ENCODE results near the gene RHOBTB1.
"Not testable (repeated sequence)": the region's sequence is repeated elsewhere in the genome, so short reads cannot be mapped to it uniquely, and the experiment has no call there.

The RHOBTB1 gene

GRCh38 chr10:60937784-60938654 is 6.0 kb downstream of the RHOBTB1 start:
- DNase-seq = no peak

GRCh38 chr10:60937022-60937421 is 7.0 kb downstream of the RHOBTB1 start:
- no peak for DNase-seq

- DNase-seq = no peak
Measured at GRCh38 chr10:60934215-60935175, 9.5 kb downstream of the RHOBTB1 start.

- DNase-seq = no peak
Measured at GRCh38 chr10:60932756-60933155, 11.2 kb downstream of the RHOBTB1 start.

GRCh38 chr10:60930237-60930636 is 13.7 kb downstream of the RHOBTB1 start:
- no peak for DNase-seq

- DNase-seq = no peak
Measured at GRCh38 chr10:60921633-60922032, 22.4 kb downstream of the RHOBTB1 start.

GRCh38 chr10:60920479-60920878 is 23.5 kb downstream of the RHOBTB1 start:
- DNase-seq = no peak

- no peak for DNase-seq
Measured at GRCh38 chr10:60919551-60919950, 24.4 kb downstream of the RHOBTB1 start.

- DNase-seq = no peak
Measured at GRCh38 chr10:60917331-60918280, 26.4 kb downstream of the RHOBTB1 start.

GRCh38 chr10:60916025-60916424 is 28.0 kb downstream of the RHOBTB1 start:
- DNase-seq = no peak

GRCh38 chr10:60914690-60915141 is 29.3 kb downstream of the RHOBTB1 start:
- no peak for DNase-seq

GRCh38 chr10:60913657-60914056 is 30.3 kb downstream of the RHOBTB1 start:
- DNase-seq = no peak

GRCh38 chr10:60913071-60913470 is 30.9 kb downstream of the RHOBTB1 start:
- DNase-seq = no peak

GRCh38 chr10:60911715-60912114 is 32.3 kb downstream of the RHOBTB1 start:
- no peak for DNase-seq

GRCh38 chr10:60911216-60911615 is 32.8 kb downstream of the RHOBTB1 start:
- no peak for DNase-seq

GRCh38 chr10:60910543-60910942 is 33.4 kb downstream of the RHOBTB1 start:
- no peak for DNase-seq

GRCh38 chr10:60908896-60909295 is 35.1 kb downstream of the RHOBTB1 start:
- no peak for DNase-seq

- no peak for DNase-seq
Measured at GRCh38 chr10:60908031-60908430, 36.0 kb downstream of the RHOBTB1 start.

- DNase-seq = no peak
Measured at GRCh38 chr10:60907236-60907635, 36.7 kb downstream of the RHOBTB1 start.

GRCh38 chr10:60906825-60907224 is 37.2 kb downstream of the RHOBTB1 start:
- not testable (repeated sequence) for DNase-seq

- no peak for DNase-seq
Measured at GRCh38 chr10:60906411-60906810, 37.6 kb downstream of the RHOBTB1 start.

- no peak for DNase-seq
Measured at GRCh38 chr10:60905580-60905979, 38.4 kb downstream of the RHOBTB1 start.

Data from SHP77 (cell line).